IPS DF 4.7 (cell line): Measurements from ENCODE around the gene RIC3.

Experiments
- DNase-seq: peaks from one replicate; pipeline ENCODE4 v3.0.0-alpha.2; 2013; ENCODE audit warnings: low spot score; ENCODE audit errors: extremely low read depth

Gene RIC3

DNA sequence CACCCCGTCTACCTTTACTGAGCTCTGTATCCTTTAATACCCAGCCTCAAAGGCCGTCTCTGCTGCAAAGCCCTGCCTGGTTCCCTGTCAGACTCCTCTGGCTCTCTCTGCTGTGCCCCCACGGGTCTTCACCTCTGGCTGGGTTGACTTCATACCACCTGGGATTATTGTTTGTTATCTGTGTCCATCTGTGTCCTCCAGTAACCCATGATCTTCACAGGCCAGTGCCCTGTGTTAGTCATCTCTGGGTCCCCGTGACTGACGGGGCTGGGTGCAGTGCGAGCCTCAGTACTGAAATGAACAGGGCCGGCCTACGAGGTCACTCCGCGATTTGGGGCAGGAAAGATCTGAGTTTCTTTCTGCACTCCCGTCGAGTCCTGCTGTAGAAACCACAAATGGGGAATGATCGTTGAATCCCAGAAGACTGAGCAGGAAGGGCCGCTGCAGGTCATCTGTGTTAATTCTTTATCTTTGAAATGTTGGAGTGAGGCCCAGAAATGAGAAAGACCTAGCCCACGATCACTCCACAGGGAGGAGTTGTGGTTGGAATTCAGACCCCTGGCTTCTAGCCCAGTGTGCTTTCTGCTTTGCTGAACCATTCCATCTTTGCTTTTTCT lies 100.1 kb downstream of the RIC3 start:
- DNase-seq = no peak

- no peak for DNase-seq
Measured at GRCh38 chr11:8067929-8068575, 100.8 kb downstream of the RIC3 start.

DNA sequence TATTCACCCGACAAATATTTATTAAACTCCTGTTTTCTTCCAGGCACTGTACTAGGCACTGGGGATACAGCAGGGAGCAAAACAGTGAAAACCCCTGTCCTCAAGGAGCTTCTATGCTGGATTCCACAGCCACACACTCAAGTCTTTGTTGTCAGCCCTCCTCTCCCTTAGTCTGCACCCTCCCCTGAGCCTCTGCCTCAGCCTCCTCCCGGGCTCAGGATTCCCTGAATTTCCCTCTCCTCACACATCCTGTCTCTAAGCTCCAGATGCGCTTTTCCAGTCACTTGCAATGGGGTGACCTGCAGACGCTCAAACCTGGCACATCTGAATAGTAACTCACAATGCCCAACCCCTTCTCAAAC lies 101.3 kb downstream of the RIC3 start:
- DNase-seq = no peak

DNA sequence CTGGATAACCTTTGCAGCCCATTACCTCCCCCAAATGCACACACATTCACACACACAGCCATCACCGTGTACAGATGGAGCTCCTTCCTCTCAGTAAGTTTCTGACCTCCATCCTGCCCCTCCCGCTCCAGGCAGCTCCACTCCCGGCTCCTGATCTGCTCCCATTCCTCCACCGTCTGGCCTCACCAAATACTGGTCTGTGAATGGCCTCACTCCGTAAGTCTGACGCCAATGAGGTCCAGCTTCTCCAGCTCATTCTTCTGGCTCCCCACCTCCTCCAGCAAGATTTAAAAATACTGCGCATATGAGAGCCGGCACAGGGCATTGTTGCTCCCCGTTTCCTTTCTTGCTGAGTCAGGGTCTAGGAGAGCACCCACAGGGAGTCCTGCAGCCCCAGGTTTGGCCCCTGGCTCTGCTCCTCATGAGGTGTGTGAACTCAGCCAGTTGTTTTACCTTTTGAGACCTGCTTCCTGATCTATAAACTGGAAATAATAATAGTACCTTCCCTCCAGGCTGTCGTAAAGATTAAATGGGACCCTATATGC lies 101.8 kb downstream of the RIC3 start:
- DNase-seq = no peak

- DNase-seq = no peak
Measured at GRCh38 chr11:8066036-8066910, 102.6 kb downstream of the RIC3 start.

DNA sequence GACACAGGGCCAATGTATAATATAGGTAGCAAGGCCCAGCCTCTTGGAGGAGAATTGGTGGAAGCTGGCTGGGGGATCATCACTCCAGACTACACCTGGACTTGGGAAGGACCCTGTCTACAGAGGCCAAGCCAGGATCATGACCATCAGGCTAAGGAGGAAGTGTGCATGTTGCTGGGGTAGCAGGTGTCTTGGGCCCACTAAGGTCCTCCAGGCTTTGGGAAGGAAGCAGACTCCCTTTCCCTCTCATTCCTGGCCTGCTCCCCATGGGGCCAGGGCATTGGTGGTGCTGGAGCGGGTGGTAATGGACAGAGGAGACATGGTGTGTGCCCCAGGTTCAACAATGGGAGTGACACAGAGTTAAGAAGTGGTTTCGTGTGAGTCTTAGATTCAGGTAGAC lies 103.8 kb downstream of the RIC3 start:
- no peak for DNase-seq

DNA sequence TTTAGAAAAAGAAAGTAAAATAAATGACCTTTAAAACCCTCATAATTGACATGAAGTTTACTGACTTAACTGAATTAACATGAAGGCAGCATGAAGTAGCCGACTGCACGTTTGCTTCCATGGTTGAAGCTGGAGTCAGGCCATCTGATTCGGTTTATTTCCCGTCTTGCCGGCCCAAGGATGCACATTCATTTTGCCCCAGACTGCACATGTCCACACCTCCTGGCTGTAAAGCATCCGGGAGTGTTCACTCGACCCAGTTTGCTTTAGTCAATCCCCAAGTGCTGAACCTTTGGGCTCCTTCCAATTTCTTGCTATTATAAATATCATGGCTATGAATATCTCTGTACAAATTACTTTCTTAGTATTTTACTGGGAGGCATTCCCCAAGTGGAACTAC lies 105.5 kb downstream of the RIC3 start:
- DNase-seq = no peak

DNA sequence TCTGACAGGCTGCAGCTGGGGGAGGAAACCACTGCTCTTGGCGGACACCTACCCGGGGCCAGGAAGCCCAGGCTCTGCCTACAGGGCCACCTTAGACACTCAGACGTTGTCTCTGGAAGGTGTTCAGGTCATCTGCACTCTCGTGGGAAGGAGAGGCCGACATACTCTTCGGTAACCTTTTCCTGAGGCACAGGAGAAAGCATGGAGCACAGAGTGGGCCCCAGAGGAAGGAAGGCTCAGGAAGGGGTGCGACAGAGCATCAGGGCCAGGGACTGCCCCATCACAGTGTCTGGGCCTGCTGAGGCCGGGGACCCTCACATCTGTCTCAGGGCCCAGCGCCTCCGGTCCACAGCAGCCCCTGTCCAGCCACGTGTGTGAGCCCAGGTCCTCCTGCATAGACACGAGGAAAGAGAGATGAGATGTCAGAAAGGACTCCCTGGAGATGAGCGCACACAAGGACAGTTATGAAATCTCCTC lies 106.0 kb downstream of the RIC3 start:
- no peak for DNase-seq

DNA sequence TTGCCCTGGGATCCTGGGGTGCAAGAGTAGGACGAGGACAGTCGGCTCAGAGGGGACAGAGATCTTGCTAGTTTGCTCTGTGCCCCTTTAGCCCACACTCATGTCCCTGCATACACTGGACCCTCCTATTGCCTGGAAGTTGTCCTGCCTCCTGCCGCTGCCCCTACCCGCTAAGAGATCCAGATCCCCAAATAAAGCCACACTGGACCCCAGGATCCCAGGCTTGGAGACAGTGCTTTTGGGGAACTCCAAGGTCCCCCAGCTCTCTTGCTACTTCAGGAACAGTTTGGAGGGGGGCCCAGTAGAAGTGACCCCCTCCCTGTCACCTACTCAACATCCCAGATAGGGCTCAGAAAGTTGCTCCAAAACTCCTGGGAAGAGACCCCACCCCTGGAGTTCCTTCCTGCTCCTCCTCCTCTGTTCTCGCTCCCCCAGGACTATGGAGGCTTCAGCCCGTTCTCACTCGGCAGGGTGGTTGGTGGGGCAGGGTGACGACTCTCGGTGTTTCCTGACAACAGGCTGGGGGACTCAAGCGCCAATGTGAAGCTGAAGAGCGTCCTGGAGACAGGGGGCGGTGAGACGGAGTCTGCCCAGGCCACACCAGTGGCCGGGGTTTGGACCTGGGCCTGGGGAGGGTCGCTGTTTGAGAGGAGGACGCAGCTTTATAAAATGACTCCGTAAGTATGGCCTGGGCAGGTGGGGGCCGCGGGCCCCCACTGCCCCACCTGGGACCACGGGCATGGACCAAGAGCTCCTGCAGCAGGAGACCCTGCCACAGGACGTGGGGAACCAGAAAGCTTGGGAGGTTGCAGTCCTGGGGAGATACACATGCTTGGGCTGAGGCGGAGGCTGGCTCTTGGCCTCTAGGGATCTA lies 107.0 kb downstream of the RIC3 start:
- DNase-seq = no peak

- DNase-seq = no peak
Measured at GRCh38 chr11:8060801-8061554, 107.8 kb downstream of the RIC3 start.

GRCh38 chr11:8060146-8060719 lies 108.6 kb downstream of the RIC3 start:
- DNase-seq = no peak

DNA sequence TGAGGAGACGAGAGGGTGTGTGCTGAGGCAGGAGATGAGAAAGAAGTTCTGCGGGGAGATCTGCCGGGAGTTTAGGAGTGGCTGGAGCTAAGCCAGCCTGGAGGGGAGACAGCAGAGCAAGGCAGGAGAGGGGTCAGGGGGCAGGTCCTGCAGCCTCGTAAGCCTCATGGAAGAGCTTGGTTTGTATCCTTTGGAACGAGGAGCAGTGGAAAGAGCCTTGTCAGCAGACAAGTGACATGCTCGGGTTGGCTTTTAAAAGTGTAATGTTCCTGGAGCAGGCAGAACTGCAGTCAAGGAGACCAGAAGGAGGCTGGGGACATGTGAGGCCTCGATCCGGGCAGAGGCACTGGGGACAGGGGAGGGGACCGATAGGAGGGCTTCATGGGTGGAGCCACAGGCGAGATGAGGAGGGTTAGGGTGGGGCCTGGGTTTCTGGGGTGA lies 109.2 kb downstream of the RIC3 start:
- no peak for DNase-seq

DNA sequence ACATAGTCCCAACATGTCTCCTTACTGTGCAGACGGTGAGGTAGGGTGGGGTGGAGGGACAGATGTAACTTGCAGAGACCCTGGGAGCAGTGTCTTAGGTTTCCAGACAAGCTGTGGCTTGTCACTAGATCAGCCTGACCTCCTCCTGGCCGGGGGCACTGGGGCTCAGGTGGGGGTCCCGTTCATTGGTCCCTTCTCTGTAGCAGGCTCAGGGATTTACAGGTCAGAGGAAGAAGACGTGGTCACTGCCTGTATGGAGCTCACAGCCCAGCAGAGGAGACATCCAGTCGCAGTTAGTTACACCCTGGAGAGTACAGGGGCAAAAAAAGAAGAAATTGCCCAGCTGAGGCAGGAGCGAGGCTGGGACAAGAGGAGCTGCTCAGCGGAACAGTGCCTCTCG lies 109.8 kb downstream of the RIC3 start:
- DNase-seq = no peak

GRCh38 chr11:8058216-8058615 lies 110.6 kb downstream of the RIC3 start:
- no peak for DNase-seq

- DNase-seq = no peak
Measured at GRCh38 chr11:8056810-8057463, 111.9 kb downstream of the RIC3 start.
